Measurements from ENCODE around the gene ZNF205. TPM values are rescaled to one million over a fixed set of nuclear protein-coding genes. Genes with fewer than 3 reads are reported as not detected.

Gene ZNF205
- total RNA-seq, 1 donor from 2014 or later = 16.7 TPM

DNA sequence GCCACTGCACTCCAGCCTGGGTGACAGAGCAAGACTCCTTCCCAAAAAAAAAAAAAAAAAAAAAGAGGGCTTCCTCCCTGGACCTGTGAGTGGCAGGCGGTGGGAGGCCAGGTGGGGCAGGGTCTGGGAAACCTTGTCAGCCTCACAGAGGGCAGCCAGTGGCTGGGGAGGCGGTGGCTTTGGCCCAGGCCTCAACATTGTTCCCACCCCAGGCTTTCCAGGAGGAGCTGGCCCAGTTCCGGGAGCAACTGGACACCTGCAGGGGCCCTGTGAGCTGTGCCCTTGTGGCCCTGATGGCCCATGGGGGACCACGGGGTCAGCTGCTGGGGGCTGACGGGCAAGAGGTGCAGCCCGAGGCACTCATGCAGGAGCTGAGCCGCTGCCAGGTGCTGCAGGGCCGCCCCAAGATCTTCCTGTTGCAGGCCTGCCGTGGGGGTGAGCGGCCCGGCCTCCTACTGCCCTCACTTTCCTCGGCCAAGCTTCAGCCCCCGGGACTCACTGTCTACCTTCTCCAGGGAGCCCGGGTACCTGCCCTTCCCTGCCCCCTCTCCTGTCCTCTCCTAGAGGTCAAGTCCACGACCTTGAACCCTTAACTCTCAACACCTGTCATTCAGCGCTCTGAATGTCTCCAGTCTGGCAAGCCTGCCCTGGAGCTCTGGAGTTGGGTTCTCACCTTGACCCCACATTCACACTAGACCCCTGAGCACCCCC, 34.8 kb downstream of the ZNF205 start:
- Mint-ChIP-seq H3K27me3 (ENCODE audit: low read depth) (peaks cover 16% of the 10 kb centered on the region), H3K9me3 (no peaks in the 10 kb centered on the region), H3K36me3 (peaks cover 6% of the 10 kb centered on the region), H3K27ac (no peak overlapping the region), H3K4me3 (no peak overlapping the region), H3K4me1 (peaks cover 15% of the 10 kb centered on the region)
- TF ChIP-seq, protein P1, sequence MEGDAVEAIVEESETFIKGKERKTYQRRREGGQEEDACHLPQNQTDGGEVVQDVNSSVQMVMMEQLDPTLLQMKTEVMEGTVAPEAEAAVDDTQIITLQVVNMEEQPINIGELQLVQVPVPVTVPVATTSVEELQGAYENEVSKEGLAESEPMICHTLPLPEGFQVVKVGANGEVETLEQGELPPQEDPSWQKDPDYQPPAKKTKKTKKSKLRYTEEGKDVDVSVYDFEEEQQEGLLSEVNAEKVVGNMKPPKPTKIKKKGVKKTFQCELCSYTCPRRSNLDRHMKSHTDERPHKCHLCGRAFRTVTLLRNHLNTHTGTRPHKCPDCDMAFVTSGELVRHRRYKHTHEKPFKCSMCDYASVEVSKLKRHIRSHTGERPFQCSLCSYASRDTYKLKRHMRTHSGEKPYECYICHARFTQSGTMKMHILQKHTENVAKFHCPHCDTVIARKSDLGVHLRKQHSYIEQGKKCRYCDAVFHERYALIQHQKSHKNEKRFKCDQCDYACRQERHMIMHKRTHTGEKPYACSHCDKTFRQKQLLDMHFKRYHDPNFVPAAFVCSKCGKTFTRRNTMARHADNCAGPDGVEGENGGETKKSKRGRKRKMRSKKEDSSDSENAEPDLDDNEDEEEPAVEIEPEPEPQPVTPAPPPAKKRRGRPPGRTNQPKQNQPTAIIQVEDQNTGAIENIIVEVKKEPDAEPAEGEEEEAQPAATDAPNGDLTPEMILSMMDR (IDR thresholded peaks at IDR 0.05; ENCODE audit: unreplicated experiment) = no peak
- DNase-seq (ENCODE audit: low spot score in 2 of 2, unreplicated experiment in 2 of 2) = no peak

DNA sequence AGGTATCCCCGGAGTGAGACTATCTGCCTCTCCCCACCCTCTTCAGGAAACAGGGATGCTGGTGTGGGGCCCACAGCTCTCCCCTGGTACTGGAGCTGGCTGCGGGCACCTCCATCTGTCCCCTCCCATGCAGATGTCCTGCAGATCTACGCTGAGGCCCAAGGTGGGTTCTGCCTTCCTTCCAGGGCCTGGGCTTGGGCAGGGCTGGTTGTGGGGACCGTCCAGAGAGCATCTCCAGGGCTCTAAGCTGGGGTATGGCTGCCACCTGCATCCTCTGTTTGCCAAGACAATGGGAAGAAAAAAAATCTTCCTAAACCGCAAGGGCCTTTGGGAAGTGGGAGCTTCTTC, 35.3 kb downstream of the ZNF205 start:
- TF ChIP-seq, protein P1 (IDR thresholded peaks at IDR 0.05; ENCODE audit: unreplicated experiment) = no peak
- H3K27me3 Mint-ChIP-seq (ENCODE audit: low read depth) = peaks cover 21% of the 10 kb centered on the region
- H3K4me1 Mint-ChIP-seq = peaks cover 20% of the 10 kb centered on the region
- H3K9me3 Mint-ChIP-seq = no peaks in the 10 kb centered on the region
- H3K27ac Mint-ChIP-seq = no peak overlapping the region
- H3K36me3 Mint-ChIP-seq = peaks cover under 1% of the 10 kb centered on the region
- DNase-seq (ENCODE audit: low spot score in 2 of 2, unreplicated experiment in 2 of 2) = no peak
- H3K4me3 Mint-ChIP-seq = no peak overlapping the region

DNA sequence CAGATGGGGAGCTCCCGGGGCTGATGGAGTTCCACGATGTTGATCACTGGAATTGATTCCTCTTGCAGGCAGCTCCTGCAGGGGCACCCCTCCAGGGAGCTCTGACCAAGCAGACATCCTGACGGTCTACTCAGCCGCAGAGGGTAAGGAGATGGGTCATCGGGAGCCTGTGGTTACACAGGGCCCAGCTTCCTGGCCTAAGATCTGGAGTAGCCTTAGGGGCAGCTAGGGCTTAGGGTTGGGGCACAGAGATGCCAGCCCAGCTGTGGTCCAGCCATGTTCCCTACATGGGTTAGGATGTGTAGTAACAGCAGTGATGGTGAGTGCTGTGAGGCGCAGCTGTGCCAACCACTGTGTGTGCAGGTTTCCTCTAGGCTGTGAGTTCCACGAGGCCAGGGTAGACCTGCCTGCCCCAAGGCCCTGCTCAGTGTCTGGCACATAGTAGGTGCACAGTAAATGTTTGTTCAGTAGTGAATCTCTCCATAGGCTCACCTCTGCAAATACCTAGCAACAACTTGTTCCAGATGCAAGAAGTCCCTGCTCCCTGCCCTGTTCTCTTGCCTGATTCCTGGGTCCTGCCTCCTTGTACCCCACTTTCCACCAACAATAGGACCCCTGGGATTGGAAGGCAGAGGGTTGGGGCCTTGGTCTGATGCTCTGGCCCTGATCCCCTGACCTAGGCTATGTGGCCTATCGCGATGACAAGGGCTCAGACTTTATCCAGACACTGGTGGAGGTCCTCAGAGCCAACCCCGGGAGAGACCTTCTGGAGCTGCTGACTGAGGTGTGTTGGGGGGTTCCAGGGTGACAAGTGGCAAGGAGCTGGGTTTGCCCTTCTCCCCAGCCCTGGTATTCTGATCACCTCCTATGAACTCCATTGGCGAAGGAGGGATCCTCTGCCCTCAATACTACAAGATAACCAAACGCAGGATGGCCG, 36.1 kb downstream of the ZNF205 start:
- no peak for DNase-seq (ENCODE audit: low spot score in 2 of 2, unreplicated experiment in 2 of 2)
- H3K9me3 Mint-ChIP-seq = no peaks in the 10 kb centered on the region
- TF ChIP-seq, protein P1 (IDR thresholded peaks at IDR 0.05; ENCODE audit: unreplicated experiment) = no peak
- H3K4me3 Mint-ChIP-seq = peak overlapping the region; percentile 85
- peaks cover 23% of the 10 kb centered on the region for H3K27me3 Mint-ChIP-seq (ENCODE audit: low read depth)
- H3K4me1 Mint-ChIP-seq = peaks cover 21% of the 10 kb centered on the region
- H3K36me3 Mint-ChIP-seq = no peaks in the 10 kb centered on the region
- peak overlapping the region; percentile 30 for H3K27ac Mint-ChIP-seq

DNA sequence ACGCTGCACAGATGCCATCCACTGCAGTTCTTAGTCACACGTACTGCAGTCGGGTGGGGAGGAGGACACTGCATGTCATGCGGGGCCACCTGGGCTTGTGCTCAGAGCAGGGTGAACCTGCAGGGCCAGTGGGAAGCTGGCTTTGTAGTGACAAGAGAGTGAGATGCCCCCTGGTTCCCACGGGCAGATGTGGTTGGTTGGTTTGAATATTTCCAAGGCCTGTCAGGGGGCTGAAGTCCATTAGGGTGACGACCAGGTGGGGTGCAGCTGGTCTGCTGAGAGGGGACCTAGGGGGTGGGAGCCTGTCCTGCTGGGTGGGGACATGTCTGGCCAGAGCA, 36.8 kb downstream of the ZNF205 start:
- no peaks in the 10 kb centered on the region for H3K9me3 Mint-ChIP-seq
- DNase-seq (ENCODE audit: low spot score in 2 of 2, unreplicated experiment in 2 of 2) = no peak
- H3K27ac Mint-ChIP-seq = peak overlapping the region; percentile 30
- TF ChIP-seq, protein P1 (IDR thresholded peaks at IDR 0.05; ENCODE audit: unreplicated experiment) = no peak
- H3K4me3 Mint-ChIP-seq = peak overlapping the region; percentile 85
- no peaks in the 10 kb centered on the region for H3K36me3 Mint-ChIP-seq
- H3K4me1 Mint-ChIP-seq = peaks cover 21% of the 10 kb centered on the region
- H3K27me3 Mint-ChIP-seq (ENCODE audit: low read depth) = peaks cover 23% of the 10 kb centered on the region

DNA sequence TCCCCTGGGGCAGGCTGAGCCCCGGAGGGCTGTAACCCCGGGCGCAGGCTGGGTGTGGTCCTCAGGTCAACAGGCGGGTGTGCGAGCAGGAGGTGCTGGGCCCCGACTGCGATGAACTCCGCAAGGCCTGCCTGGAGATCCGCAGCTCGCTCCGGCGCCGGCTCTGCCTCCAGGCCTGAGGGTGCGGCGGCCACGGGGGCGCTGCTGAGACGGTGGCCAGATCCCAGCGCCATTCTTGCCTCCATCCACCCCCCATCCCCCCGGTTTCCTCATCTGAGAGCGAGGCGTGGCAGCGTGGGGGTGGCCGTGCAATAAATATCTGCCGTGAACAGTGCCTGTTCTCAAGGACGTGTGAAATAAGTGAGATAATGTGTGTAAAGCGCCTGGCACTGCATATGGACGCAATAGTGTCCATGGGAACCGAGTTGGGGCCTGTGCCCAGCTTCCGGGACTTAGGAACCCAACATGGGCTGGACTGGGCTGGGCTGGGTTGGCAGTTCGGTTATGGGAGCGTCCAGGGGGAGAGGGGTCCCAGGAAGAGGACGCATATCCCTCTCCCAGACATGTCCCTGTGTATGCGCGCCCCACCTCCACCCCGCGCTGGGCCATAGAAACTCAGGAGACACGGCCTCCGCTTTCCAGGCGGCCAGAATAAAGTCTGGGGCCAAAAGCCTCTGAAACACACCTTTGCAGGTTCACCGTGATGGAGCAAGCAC, 37.4 kb downstream of the ZNF205 start:
- Mint-ChIP-seq H3K9me3 (no peaks in the 10 kb centered on the region), H3K27ac (peak overlapping the region; percentile 91), H3K27me3 (ENCODE audit: low read depth) (peaks cover 23% of the 10 kb centered on the region), H3K4me3 (peak overlapping the region; percentile 85), H3K36me3 (no peaks in the 10 kb centered on the region), H3K4me1 (peaks cover 21% of the 10 kb centered on the region)
- TF ChIP-seq, protein P1 (IDR thresholded peaks at IDR 0.05; ENCODE audit: unreplicated experiment) = no peak
- peak; percentile 63 to 77 for DNase-seq (ENCODE audit: low spot score in 2 of 2, unreplicated experiment in 2 of 2)
